HepG2 (cell line): Measurements from ENCODE around the gene VMO1. TPM values are rescaled to one million over a fixed set of nuclear protein-coding genes. Genes with fewer than 3 reads are reported as not detected.

Experiments used
- ATAC-seq: fragments of 200-7000 bp; cut with Tn5 transposase; 3 replicates; pipeline ENCODE4 v1.9.1; 2020; ENCODE audit warnings: mild to moderate bottlenecking, moderate library complexity
- BruUV-seq: library from RNA; stranded (reverse); fragments of 400-500 nt; replicated peaks from 2 replicates; lab custom pipeline; 2021; lab: Mats Ljungman, UMichigan
- CTCF ChIA-PET: fragments of 300-600 bp; formaldehyde crosslinking; extraction: SDS; loops from one replicate; lab custom pipeline; 2021; ENCODE audit warnings: low total read pairs, inconsistent platforms, low intra/inter-chr PET ratio; lab: Yijun Ruan, JAX
- POLR2A ChIA-PET: fragments of 350-600 bp; sonication (Branson Sonifier 250); formaldehyde crosslinking; loops from one replicate; lab custom pipeline; 2020; ENCODE audit warnings: antibody characterized with exemption, inconsistent platforms; lab: Yijun Ruan, JAX
- DNase-seq: peaks from one replicate; pipeline ENCODE4 v3.0.0-alpha.2; 2015; ENCODE audit warnings: low spot score
- FAIRE-seq: peaks from 3 replicates; lab custom pipeline; 2011; peaks lifted over from hg19 to GRCh38; lab: Jason Lieb, UNC
- H2AFZ ChIP-seq: one replicate; pipeline ENCODE4 v1.6.1; 2011; ENCODE audit warnings: low read length, inconsistent platforms
- H3K27ac ChIP-seq: fragments of 300-600 bp; 3 replicates; pipeline ENCODE4 v1.8.0; 2011; ENCODE audit warnings: mixed run types, mild to moderate bottlenecking, mixed read lengths, low read length, inconsistent platforms; ENCODE audit not compliant: insufficient read depth; ENCODE audit errors: extremely low read length
- H3K27me3 ChIP-seq, 2 experiments: fragments of 200-600 bp in 1 of 2; 2 replicates in 1 of 2; 3 replicates in 1 of 2; pipeline versions ENCODE4 v1.6.0 to v1.8.0; 2011; ENCODE audit warnings: low read length in 2 of 2, mild to moderate bottlenecking in 2 of 2, moderate library complexity in 2 of 2, inconsistent platforms in 1 of 2; ENCODE audit not compliant: insufficient read depth in 2 of 2, control insufficient read depth in 1 of 2
- H3K36me3 ChIP-seq, 2 experiments: fragments of 200-600 bp in 1 of 2; replicated peaks in 1 of 2; 2 replicates in 1 of 2; 3 replicates in 1 of 2; pipeline versions ENCODE4 v1.5.1 to v1.8.0; 2011; ENCODE audit warnings: low read length in 2 of 2, inconsistent platforms in 1 of 2; ENCODE audit not compliant: insufficient read depth in 2 of 2, control insufficient read depth in 1 of 2
- H3K4me1 ChIP-seq: 2 replicates; pipeline ENCODE4 v1.5.1; 2012; ENCODE audit warnings: low read length, inconsistent platforms; ENCODE audit not compliant: insufficient read depth
- H3K4me2 ChIP-seq: 2 replicates; pipeline ENCODE4 v1.6.0; 2011; ENCODE audit warnings: low read depth, low read length, inconsistent platforms
- H3K4me3 ChIP-seq, 3 experiments: fragments of 200-600 bp in 1 of 3; sonication (generic), shearing (Covaris generic) in 1 of 3; replicated peaks in 1 of 3; 2 replicates each; pipeline ENCODE4 v1.5.1; 2011 to 2016; ENCODE audit warnings: low read length in 3 of 3, inconsistent platforms in 2 of 3, low read depth in 2 of 3, mild to moderate bottlenecking in 2 of 3, control low read depth in 1 of 3, mixed read lengths in 1 of 3; ENCODE audit not compliant: insufficient read depth in 1 of 3
- H3K79me2 ChIP-seq: one replicate; pipeline ENCODE4 v1.6.1; 2011; ENCODE audit warnings: low read length, inconsistent platforms; ENCODE audit not compliant: insufficient read depth
- H3K9ac ChIP-seq: 2 replicates; pipeline ENCODE4 v1.6.0; 2011; ENCODE audit warnings: mild to moderate bottlenecking, low read depth, low read length, inconsistent platforms; ENCODE audit not compliant: insufficient read depth
- H3K9me3 ChIP-seq: 2 replicates; pipeline ENCODE4 v1.5.1; 2012; ENCODE audit warnings: mild to moderate bottlenecking, low read length
- H4K20me1 ChIP-seq: 2 replicates; pipeline ENCODE4 v1.6.0; 2011; ENCODE audit warnings: inconsistent platforms, mild to moderate bottlenecking, low read length, moderate library complexity; ENCODE audit not compliant: insufficient read depth
- AGO1 ChIP-seq: fragments of 200-400 bp; formaldehyde crosslinking; IDR thresholded peaks from 2 replicates; pipeline ENCODE4 v1.6.1; 2017; ENCODE audit warnings: mild to moderate bottlenecking, low read depth, low read length, moderate library complexity; ENCODE audit not compliant: poor library complexity, severe bottlenecking
- ATF1 ChIP-seq: IDR thresholded peaks from 2 replicates; pipeline ENCODE4 v1.6.1; 2016; ENCODE audit warnings: mild to moderate bottlenecking, control low read depth
- CENPT ChIP-seq: sonication (generic); formaldehyde crosslinking; IDR thresholded peaks from 2 replicates; pipeline ENCODE4 v1.8.0; 2022; ENCODE audit warnings: low read depth, mild to moderate bottlenecking, moderate library complexity, missing genetic modification reagents
- FLYWCH1 ChIP-seq: sonication (generic); formaldehyde crosslinking; IDR thresholded peaks from 2 replicates; pipeline ENCODE4 v1.8.1; 2023; ENCODE audit warnings: mild to moderate bottlenecking, missing genetic modification reagents
- FOXM1 ChIP-seq: sonication (generic); formaldehyde crosslinking; IDR thresholded peaks from 2 replicates; pipeline ENCODE4 v1.5.0; 2020; ENCODE audit warnings: missing genetic modification reagents
- FUBP1 ChIP-seq: sonication (generic); formaldehyde crosslinking; IDR thresholded peaks from 2 replicates; pipeline ENCODE4 v1.5.1; 2020; ENCODE audit warnings: missing genetic modification reagents, mild to moderate bottlenecking, borderline replicate concordance
- MAFK ChIP-seq, 2 experiments: IDR thresholded peaks in 1 of 2; conservative IDR thresholded peaks in 1 of 2; 2 replicates each; pipeline ENCODE4 v1.6.1; 2011; ENCODE audit warnings: improper control_type of control experiment in 2 of 2, low read length in 2 of 2
- MYNN ChIP-seq: sonication (generic); formaldehyde crosslinking; IDR thresholded peaks from 2 replicates; pipeline ENCODE4 v1.4.0; 2020; ENCODE audit warnings: mild to moderate bottlenecking, low read depth, missing genetic modification reagents
- PAWR ChIP-seq: sonication (generic); formaldehyde crosslinking; IDR thresholded peaks from 2 replicates; pipeline ENCODE4 v1.4.0; 2020; ENCODE audit warnings: missing genetic modification reagents, mild to moderate bottlenecking, borderline replicate concordance
- PHF20 ChIP-seq: sonication (generic); formaldehyde crosslinking; IDR thresholded peaks from 2 replicates; pipeline ENCODE4 v1.5.0; 2020; ENCODE audit warnings: mild to moderate bottlenecking, missing genetic modification reagents
- SIN3A ChIP-seq: IDR thresholded peaks from 2 replicates; pipeline ENCODE4 v1.6.1; 2011; ENCODE audit warnings: low read depth, mild to moderate bottlenecking, control low read depth, low read length, borderline replicate concordance
- TSC22D2 ChIP-seq: sonication (generic); formaldehyde crosslinking; IDR thresholded peaks from 2 replicates; pipeline ENCODE4 v1.5.1; 2020; ENCODE audit warnings: missing genetic modification reagents, mild to moderate bottlenecking, borderline replicate concordance
- ZNF207 ChIP-seq: fragments of 450-650 bp; IDR thresholded peaks from 2 replicates; pipeline ENCODE4 v1.6.1; 2016; ENCODE audit warnings: antibody characterized with exemption, borderline replicate concordance
- ZNF3 ChIP-seq: IDR thresholded peaks from 2 replicates; pipeline ENCODE4 v1.7.0; 2017; ENCODE audit warnings: inconsistent platforms
- ZNF558 ChIP-seq: sonication (generic); formaldehyde crosslinking; IDR thresholded peaks from 2 replicates; pipeline ENCODE4 v1.9.0; 2022; ENCODE audit warnings: mild to moderate bottlenecking, missing genetic modification reagents, borderline replicate concordance
- ZNF83 ChIP-seq: sonication (generic); formaldehyde crosslinking; IDR thresholded peaks from 2 replicates; pipeline ENCODE4 v1.4.0; 2020; ENCODE audit warnings: missing genetic modification reagents, mild to moderate bottlenecking, borderline replicate concordance
- ZSCAN21 ChIP-seq: sonication (generic); formaldehyde crosslinking; IDR thresholded peaks from 2 replicates; pipeline ENCODE4 v1.8.0; 2022; ENCODE audit warnings: mild to moderate bottlenecking, missing genetic modification reagents, moderate library complexity, borderline replicate concordance
- WGBS: methylation state at CpG from one replicate; pipeline ENCODE4 v1.1.6; 2017; ENCODE audit warnings: low lambda C conversion rate; 5-methylcytosine and 5-hydroxymethylcytosine counted together
- in situ Hi-C: cut with HindIII; loops from 2 replicates; pipeline ENCODE4 v1.10.0; 2017; ENCODE audit warnings: low pct_unique_long_range_greater_than_20kb; ENCODE audit not compliant: extremely low pct_ligation_motif_present
- intact Hi-C: fragments of 100-400 bp; cut with micrococcal nuclease; formaldehyde crosslinking; loops from one replicate; pipeline ENCODE4 v1.10.0; 2022; ENCODE audit not compliant: unreplicated experiment
- polyA plus RNA-seq, 8 experiments: library from polyadenylated mRNA; depleted of rRNA in 3 of 8; stranded (reverse) in 7 of 8; unstranded in 1 of 8; fragments of >200 nt; fragmentation: Illumina TruSeq in 4 of 8; extraction: Trizol in 4 of 8; gene quantifications; 2 replicates each; pipeline versions ENCODE4 v1.2.1 to v1.2.3, GENCODE V29; 2011 to 2016; ENCODE audit warnings: low read depth in 4 of 8, missing spikeins in 1 of 8, mixed read lengths in 1 of 8; ENCODE audit not compliant: insufficient read depth in 1 of 8
- total RNA-seq, 5 experiments: library from RNA; depleted of rRNA; stranded (reverse); fragments of >200 nt; fragmentation: Illumina TruSeq; extraction: Trizol; gene quantifications; 2 replicates each; pipeline ENCODE4 v1.2.3, GENCODE V29; 2016; ENCODE audit warnings: low read depth in 1 of 5
- TF ChIP-seq, protein P1 (sequence below): sonication (generic); formaldehyde crosslinking; IDR thresholded peaks from 2 replicates; pipeline ENCODE4 v1.5.0; 2020; ENCODE audit warnings: missing genetic modification reagents
- TF ChIP-seq, protein P2 (sequence below): IDR thresholded peaks from 2 replicates; pipeline ENCODE4 v1.4.0; 2020; ENCODE audit warnings: mild to moderate bottlenecking, missing genetic modification reagents

The VMO1 gene
- total and polyA plus RNA-seq, 2 of the 13 experiments (the other 11 are each of a cell fraction or from before 2014, with no cell fraction given), result not detected

GRCh38 chr17:4753392-4753791 lies 32.8 kb downstream of the VMO1 start:
- BruUV-seq, result no TSS peak
- Histone ChIP-seq H3K9ac (no peak overlapping the region), H4K20me1 (no peaks in the 10 kb centered on the region), H3K9me3 (no peaks in the 10 kb centered on the region), H3K4me2 (no peak overlapping the region), H3K79me2 (no peaks in the 10 kb centered on the region), H3K4me1 (peaks cover 56% of the 10 kb centered on the region), H3K27me3 (no peaks in the 10 kb centered on the region), H2AFZ (no peak overlapping the region), H3K27ac (no peak overlapping the region), H3K4me3 (no peak overlapping the region), H3K36me3 (no peaks in the 10 kb centered on the region)
- WGBS, result 92% methylated on average over 1 of the region's 1 CpG
- ATAC-seq, result no peak
- no peak for DNase-seq
- intact Hi-C loops (no loop called here), in situ Hi-C loops (no loop called here)
- ChIA-PET CTCF (no interaction called here), POLR2A (interaction anchor here (1.2 to 2.5 kb wide), 2 partner anchors 32 to 37 kb away, joined by 3 to 8 read pairs; no protein-coding TSS in a partner anchor)
- FAIRE-seq, result no peak
- no peak for TF ChIP-seq FUBP1
- TF ChIP-seq CENPT (CRISPR knock-in tag), result no peak
- TF ChIP-seq ZSCAN21 (CRISPR knock-in tag), result no peak
- TF ChIP-seq MYNN, result no peak
- TF ChIP-seq TSC22D2 (CRISPR knock-in tag), result no peak
- no peak for TF ChIP-seq FLYWCH1 (CRISPR knock-in tag)
- no peak for TF ChIP-seq ZNF558 (CRISPR knock-in tag)
- TF ChIP-seq MAFK (conservative IDR thresholded peaks at IDR 0.05 in 1 of 2, IDR thresholded peaks at IDR 0.05 in 1 of 2; ENCODE audit: low read length in 2 of 2), result no peak
- no peak for TF ChIP-seq SIN3A
- no peak for TF ChIP-seq PAWR
- TF ChIP-seq PHF20, result no peak
- TF ChIP-seq ZNF3 (CRISPR knock-in tag), result no peak
- no peak for TF ChIP-seq ZNF83 (CRISPR knock-in tag)
- TF ChIP-seq AGO1, result no peak
- no peak for TF ChIP-seq ATF1
- no peak for TF ChIP-seq ZNF207
- TF ChIP-seq FOXM1 (CRISPR knock-in tag), result no peak
- TF ChIP-seq, protein P1, sequence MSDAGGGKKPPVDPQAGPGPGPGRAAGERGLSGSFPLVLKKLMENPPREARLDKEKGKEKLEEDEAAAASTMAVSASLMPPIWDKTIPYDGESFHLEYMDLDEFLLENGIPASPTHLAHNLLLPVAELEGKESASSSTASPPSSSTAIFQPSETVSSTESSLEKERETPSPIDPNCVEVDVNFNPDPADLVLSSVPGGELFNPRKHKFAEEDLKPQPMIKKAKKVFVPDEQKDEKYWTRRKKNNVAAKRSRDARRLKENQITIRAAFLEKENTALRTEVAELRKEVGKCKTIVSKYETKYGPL (CRISPR knock-in tag), result no peak
- TF ChIP-seq, protein P2, sequence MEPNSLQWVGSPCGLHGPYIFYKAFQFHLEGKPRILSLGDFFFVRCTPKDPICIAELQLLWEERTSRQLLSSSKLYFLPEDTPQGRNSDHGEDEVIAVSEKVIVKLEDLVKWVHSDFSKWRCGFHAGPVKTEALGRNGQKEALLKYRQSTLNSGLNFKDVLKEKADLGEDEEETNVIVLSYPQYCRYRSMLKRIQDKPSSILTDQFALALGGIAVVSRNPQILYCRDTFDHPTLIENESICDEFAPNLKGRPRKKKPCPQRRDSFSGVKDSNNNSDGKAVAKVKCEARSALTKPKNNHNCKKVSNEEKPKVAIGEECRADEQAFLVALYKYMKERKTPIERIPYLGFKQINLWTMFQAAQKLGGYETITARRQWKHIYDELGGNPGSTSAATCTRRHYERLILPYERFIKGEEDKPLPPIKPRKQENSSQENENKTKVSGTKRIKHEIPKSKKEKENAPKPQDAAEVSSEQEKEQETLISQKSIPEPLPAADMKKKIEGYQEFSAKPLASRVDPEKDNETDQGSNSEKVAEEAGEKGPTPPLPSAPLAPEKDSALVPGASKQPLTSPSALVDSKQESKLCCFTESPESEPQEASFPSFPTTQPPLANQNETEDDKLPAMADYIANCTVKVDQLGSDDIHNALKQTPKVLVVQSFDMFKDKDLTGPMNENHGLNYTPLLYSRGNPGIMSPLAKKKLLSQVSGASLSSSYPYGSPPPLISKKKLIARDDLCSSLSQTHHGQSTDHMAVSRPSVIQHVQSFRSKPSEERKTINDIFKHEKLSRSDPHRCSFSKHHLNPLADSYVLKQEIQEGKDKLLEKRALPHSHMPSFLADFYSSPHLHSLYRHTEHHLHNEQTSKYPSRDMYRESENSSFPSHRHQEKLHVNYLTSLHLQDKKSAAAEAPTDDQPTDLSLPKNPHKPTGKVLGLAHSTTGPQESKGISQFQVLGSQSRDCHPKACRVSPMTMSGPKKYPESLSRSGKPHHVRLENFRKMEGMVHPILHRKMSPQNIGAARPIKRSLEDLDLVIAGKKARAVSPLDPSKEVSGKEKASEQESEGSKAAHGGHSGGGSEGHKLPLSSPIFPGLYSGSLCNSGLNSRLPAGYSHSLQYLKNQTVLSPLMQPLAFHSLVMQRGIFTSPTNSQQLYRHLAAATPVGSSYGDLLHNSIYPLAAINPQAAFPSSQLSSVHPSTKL (CRISPR knock-in tag), result no peak
